ENCODE results near the gene NTN5.

The NTN5 gene

GRCh38 chr19:48628486-48629296 is 44.1 kb downstream of the NTN5 start:
- DNase-seq: no peak

- no peak for DNase-seq
Measured at GRCh38 chr19:48627865-48628314, 44.9 kb downstream of the NTN5 start.

- DNase-seq: no peak
Measured at GRCh38 chr19:48627201-48627864, 45.5 kb downstream of the NTN5 start.

GRCh38 chr19:48625891-48626327 is 46.9 kb downstream of the NTN5 start:
- DNase-seq: no peak

- no peak for DNase-seq
Measured at GRCh38 chr19:48624791-48625723, 47.8 kb downstream of the NTN5 start.

- peak; percentile 98 for DNase-seq
Measured at GRCh38 chr19:48624067-48624594, 48.7 kb downstream of the NTN5 start.

GRCh38 chr19:48623556-48624066 is 49.2 kb downstream of the NTN5 start:
- DNase-seq: no peak

- DNase-seq: no peak
Measured at GRCh38 chr19:48619692-48620585, 52.9 kb downstream of the NTN5 start.

GRCh38 chr19:48618916-48619691 is 53.7 kb downstream of the NTN5 start, which contains the start of the genes RPL18 and SPHK2:
Gene RPL18, minus strand, starts transcription at chr19:48619178. Its CDS starts 35 bp downstream, at chr19:48619143.
Gene SPHK2, plus strand, starts transcription at chr19:48619506. Its CDS starts 1,009 bp downstream, at chr19:48620515.
- peak; percentile 100 for DNase-seq

- DNase-seq: no peak
Measured at GRCh38 chr19:48618278-48618915, 54.4 kb downstream of the NTN5 start.

- DNase-seq: no peak
Measured at GRCh38 chr19:48617146-48617937, 55.5 kb downstream of the NTN5 start.

- no peak for DNase-seq
Measured at GRCh38 chr19:48616491-48617056, 56.2 kb downstream of the NTN5 start.

- DNase-seq: no peak
Measured at GRCh38 chr19:48616041-48616436, 56.8 kb downstream of the NTN5 start.

GRCh38 chr19:48615231-48616040 is 57.4 kb downstream of the NTN5 start:
- DNase-seq: no peak

- no peak for DNase-seq
Measured at GRCh38 chr19:48614436-48615230, 58.2 kb downstream of the NTN5 start, which contains the start of gene FAM83E. Gene FAM83E, minus strand, starts transcription at chr19:48615076. Its CDS starts 1,704 bp downstream, at chr19:48613372.

GRCh38 chr19:48613852-48614435 is 58.9 kb downstream of the NTN5 start:
- DNase-seq: no peak

Data from NCI-H446 treated with DMSO at 0.1 percent for 48 hours (cell line).